Heart right ventricle (tissue), 16 donors: ENCODE measurements around the gene KCNE1. TPM values are rescaled to one million over a fixed set of nuclear protein-coding genes. Genes with fewer than 3 reads are reported as not detected.

Source experiments
- ATAC-seq, 8 donors: fragments of 200-7000 bp; cut with Tn5 transposase; one replicate each; pipeline ENCODE4 v1.9.1; 2020; ENCODE audit warnings: mild to moderate bottlenecking in 8 of 8, moderate library complexity in 8 of 8, moderate number of reproducible peaks in 1 of 8
- DNase-seq, 2 donors: peaks; one replicate each; pipeline ENCODE4 v3.0.0-alpha.2; 2020
- H3K27ac ChIP-seq, 10 donors: fragments of 200-600 bp; sonication (generic) in 2 of 10; one replicate each; pipeline versions ENCODE4 v1.5.0 to v1.8.0; 2020 to 2022; ENCODE audit warnings: mild to moderate bottlenecking in 3 of 10
- H3K27me3 ChIP-seq, 7 donors: fragments of 200-600 bp; one replicate each; pipeline ENCODE4 v1.8.0; 2021 to 2022; ENCODE audit warnings: mild to moderate bottlenecking in 2 of 7
- H3K36me3 ChIP-seq, 9 donors: fragments of 200-600 bp; sonication (generic) in 1 of 9; one replicate each; pipeline versions ENCODE4 v1.5.0 to v1.8.0; 2020 to 2022; ENCODE audit warnings: mild to moderate bottlenecking in 2 of 9
- H3K4me1 ChIP-seq, 9 donors: fragments of 200-600 bp; sonication (generic) in 1 of 9; one replicate each; pipeline versions ENCODE4 v1.5.0 to v1.8.0; 2020 to 2022; ENCODE audit warnings: mild to moderate bottlenecking in 4 of 9
- H3K4me3 ChIP-seq, 10 donors: fragments of 200-600 bp; sonication (generic) in 2 of 10; one replicate each; pipeline versions ENCODE4 v1.5.0 to v1.8.0; 2020 to 2022; ENCODE audit warnings: mild to moderate bottlenecking in 7 of 10, moderate library complexity in 2 of 10
- H3K9me3 ChIP-seq, 11 donors: fragments of 200-600 bp in 10 of 11; sonication (generic) in 2 of 11; one replicate each; pipeline versions ENCODE4 v1.5.0 to v1.8.0; 2013 to 2022; ENCODE audit warnings: mild to moderate bottlenecking in 2 of 11, control low read depth in 1 of 11, moderate library complexity in 1 of 11
- WGBS, 2 donors: extraction: QIAGEN DNeasy Blood & Tissue Kit; methylation state at CpG; one replicate each; pipeline ENCODE4 v1.1.7; 2013; ENCODE audit warnings: inconsistent platforms in 1 of 2; 5-methylcytosine and 5-hydroxymethylcytosine counted together
- intact Hi-C, 10 donors: fragments of 100-400 bp; cut with DNase I; formaldehyde crosslinking; loops; one replicate each; pipeline versions ENCODE4 v1.11.1 to v1.14.2; 2022
- polyA plus RNA-seq, 2 donors: library from polyadenylated mRNA; stranded (reverse); fragments of 200-250 nt; gene quantifications; one replicate each; pipeline ENCODE4 v1.2.3, GENCODE V29; 2013
- total RNA-seq, 10 donors: library from RNA; stranded (reverse); fragmentation: NEBNext Ultra II Directional in 3 of 10; extraction: Animal tissue kit (Norgen Biotek cat#: 25700) in 3 of 10; gene quantifications; one replicate each; pipeline versions ENCODE4 v1.2.1 to v1.2.4, GENCODE V29; 2021 to 2023
- TF ChIP-seq, protein P1 (sequence below), 9 donors: fragments of 200-600 bp; sonication (generic) in 2 of 9; IDR thresholded peaks; one replicate each; pipeline versions ENCODE4 v1.5.0 to v1.8.0; 2021 to 2022; ENCODE audit warnings: antibody characterized with exemption in 9 of 9, mild to moderate bottlenecking in 5 of 9, moderate library complexity in 1 of 9
- donor health status: Arrhythmogenic right ventricular cardiomyopathy.
- donor health status: ischemic (EF 13 %, LVEDD 7.1; RV severe dilation, severe dysfunction).
- donor health status: healthy with polysubstance abuse.
- donor health status: DM: no; HTN: yes; CAD: no.
- donor health status: DM: no; HTN: no; CAD: no.
- donor health status: ischemic (EF 25% LVEDD 6.9; RV normal size, moderate dysfunction).
- donor health status: ischemic (EF 25% LVEDD 5.7; RV mildly dilated, moderate dysfunction).
- donor health status: healthy.
- donor health status: DM: yes; HTN: yes; CAD: no.
- donor health status: Ischemic cardiomyopathy.
- donor health status: ischemic (EF 35%, LVEDD 5.7; RV mildly dilated, moderate dysfunction).
- donor health status: nonischemic (EF 11% LVEDD 7.7; RV severe dilation, severe dysfunction).
- donor health status: DM: yes; HTN: yes; CAD: no.
- donor health status: PGD.
- donor health status: ischemic (EF 29% LVEDD 5.4; RV normal size, mild dysfunction).
- donor health status: nonischemic (EF 23%, LVEDD 6.1; RV moderate dilation, normal function).

KCNE1 gene
- total and polyA plus RNA-seq, 12 donors = 0.75 to 15.5 (median 7.3) TPM

DNA sequence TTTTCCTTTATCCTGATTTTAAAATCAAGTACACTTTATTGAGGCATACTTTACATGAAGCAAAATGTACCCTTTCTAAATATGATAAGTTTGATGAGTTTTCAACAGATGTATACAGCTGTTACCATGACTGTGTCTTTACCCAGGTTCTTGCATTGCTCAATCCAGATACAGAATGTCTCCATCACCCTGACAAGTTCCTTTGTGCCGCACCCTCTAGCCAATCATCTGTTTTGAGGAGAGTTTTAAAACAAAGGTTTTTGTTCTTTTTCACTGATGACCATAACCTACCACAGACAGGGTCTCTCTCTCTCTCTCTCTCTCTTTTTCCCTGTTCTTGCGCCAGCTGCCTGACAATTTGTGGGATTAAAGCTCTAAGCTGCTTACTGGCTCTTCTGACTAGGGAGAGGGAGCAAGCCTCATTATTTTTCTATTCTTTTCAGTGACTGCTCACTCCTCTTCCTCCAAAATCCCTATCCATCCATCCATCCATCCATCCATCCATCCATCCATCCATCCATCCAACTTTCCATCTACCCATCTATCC, 1.2 kb upstream of the KCNE1 start:
- H3K27ac ChIP-seq = peak overlapping the region in 1 of 10 donors; percentile 87
- no peak overlapping the region for H3K4me3 ChIP-seq
- H3K9me3 ChIP-seq = no peaks in the 10 kb centered on the region
- H3K4me1 ChIP-seq = peaks cover 0 to 51% (median 12%) of the 10 kb centered on the region in 9 donors
- DNase-seq = no peak
- no peaks in the 10 kb centered on the region for H3K27me3 ChIP-seq
- peaks cover 0 to 34% (median 0%) of the 10 kb centered on the region in 9 donors for H3K36me3 ChIP-seq
- WGBS, 2 donors = 86 to 88% methylated on average over 2 of the region's 2 CpGs
- ATAC-seq = peak in 2 of 8 donors; percentile 42 to 45
- TF ChIP-seq, protein P1, sequence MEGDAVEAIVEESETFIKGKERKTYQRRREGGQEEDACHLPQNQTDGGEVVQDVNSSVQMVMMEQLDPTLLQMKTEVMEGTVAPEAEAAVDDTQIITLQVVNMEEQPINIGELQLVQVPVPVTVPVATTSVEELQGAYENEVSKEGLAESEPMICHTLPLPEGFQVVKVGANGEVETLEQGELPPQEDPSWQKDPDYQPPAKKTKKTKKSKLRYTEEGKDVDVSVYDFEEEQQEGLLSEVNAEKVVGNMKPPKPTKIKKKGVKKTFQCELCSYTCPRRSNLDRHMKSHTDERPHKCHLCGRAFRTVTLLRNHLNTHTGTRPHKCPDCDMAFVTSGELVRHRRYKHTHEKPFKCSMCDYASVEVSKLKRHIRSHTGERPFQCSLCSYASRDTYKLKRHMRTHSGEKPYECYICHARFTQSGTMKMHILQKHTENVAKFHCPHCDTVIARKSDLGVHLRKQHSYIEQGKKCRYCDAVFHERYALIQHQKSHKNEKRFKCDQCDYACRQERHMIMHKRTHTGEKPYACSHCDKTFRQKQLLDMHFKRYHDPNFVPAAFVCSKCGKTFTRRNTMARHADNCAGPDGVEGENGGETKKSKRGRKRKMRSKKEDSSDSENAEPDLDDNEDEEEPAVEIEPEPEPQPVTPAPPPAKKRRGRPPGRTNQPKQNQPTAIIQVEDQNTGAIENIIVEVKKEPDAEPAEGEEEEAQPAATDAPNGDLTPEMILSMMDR (IDR thresholded peaks at IDR 0.05) = no peak
- intact Hi-C loops = no loop called here

GRCh38 chr21:34511181-34511580, 829 bp downstream of the KCNE1 start:
- H3K36me3 ChIP-seq = peaks cover 0 to 15% (median 0%) of the 10 kb centered on the region in 9 donors
- H3K9me3 ChIP-seq = no peaks in the 10 kb centered on the region
- DNase-seq (no peak), ATAC-seq (peak in 7 of 8 donors; percentile 6 to 48 (median 38))
- peak overlapping the region in 1 of 10 donors; percentile 50 for H3K4me3 ChIP-seq
- 66 to 67% methylated on average over 5 of the region's 5 CpGs for WGBS, 2 donors
- H3K27me3 ChIP-seq = no peaks in the 10 kb centered on the region
- peak overlapping the region in 5 of 10 donors; percentile 14 to 87 (median 43) for H3K27ac ChIP-seq
- H3K4me1 ChIP-seq = peaks cover 0 to 40% (median 10%) of the 10 kb centered on the region in 9 donors
- TF ChIP-seq, protein P1 (IDR thresholded peaks at IDR 0.05) = no peak
- intact Hi-C loops = loop anchor here in 2 of 10 donors (2.0 kb wide), 2 partner anchors 70 to 72 kb away; no protein-coding TSS in a partner anchor

GRCh38 chr21:34510148-34511142, 1.6 kb downstream of the KCNE1 start:
- peak; percentile 86 to 96 (median 90) for ATAC-seq
- H3K27ac ChIP-seq = peak overlapping the region in 5 of 10 donors; percentile 39 to 87 (median 43)
- H3K27me3 ChIP-seq = no peaks in the 10 kb centered on the region
- WGBS, 2 donors = 75 to 77% methylated on average over 14 to 15 of the region's 15 CpGs
- peaks cover 0 to 40% (median 10%) of the 10 kb centered on the region in 9 donors for H3K4me1 ChIP-seq
- H3K9me3 ChIP-seq = no peaks in the 10 kb centered on the region
- peaks cover 0 to 8% (median 0%) of the 10 kb centered on the region in 9 donors for H3K36me3 ChIP-seq
- TF ChIP-seq, protein P1 (IDR thresholded peaks at IDR 0.05) = peak; percentile 56 to 88 (median 83)
- H3K4me3 ChIP-seq = peak overlapping the region in 1 of 10 donors; percentile 50
- DNase-seq = peak; percentile 81 to 84
- intact Hi-C loops = loop anchor here in 3 of 10 donors (1.0 to 2.0 kb wide), 4 partner anchors 70 to 120 kb away; no protein-coding TSS in a partner anchor

DNA sequence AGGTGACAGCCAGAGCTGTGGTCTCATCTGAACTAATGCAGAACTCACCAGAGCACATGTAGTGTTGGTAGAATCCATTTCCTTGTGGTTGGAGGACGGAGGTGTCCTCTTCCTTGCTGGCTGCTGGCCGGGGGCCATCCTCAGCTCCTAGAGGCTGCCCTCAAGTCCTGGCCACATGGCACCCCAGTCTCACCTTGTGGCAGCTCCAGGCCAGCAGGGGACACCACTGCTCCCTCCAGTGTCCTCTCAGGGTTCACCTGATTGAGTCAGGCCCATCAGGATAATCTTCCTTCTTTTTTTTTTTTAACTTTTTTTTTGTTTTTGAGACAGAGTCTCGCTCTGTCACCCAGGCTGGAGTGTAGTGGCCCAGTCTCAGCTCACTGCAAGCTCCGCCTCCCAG, 2.9 kb downstream of the KCNE1 start:
- no peak overlapping the region for H3K27ac ChIP-seq
- H3K27me3 ChIP-seq = no peaks in the 10 kb centered on the region
- 81 to 91% methylated on average over 4 of the region's 4 CpGs for WGBS, 2 donors
- intact Hi-C loops = no loop called here
- DNase-seq (no peak), ATAC-seq (no peak)
- H3K4me3 ChIP-seq = no peak overlapping the region
- no peaks in the 10 kb centered on the region for H3K9me3 ChIP-seq
- H3K36me3 ChIP-seq = no peaks in the 10 kb centered on the region
- H3K4me1 ChIP-seq = peaks cover 0 to 40% (median 10%) of the 10 kb centered on the region in 9 donors
- TF ChIP-seq, protein P1 (IDR thresholded peaks at IDR 0.05) = peak in 5 of 9 donors; percentile 24 to 47 (median 32)
